SK-N-SH treated with all-trans-retinoic acid at 6 μM for 48 hours (cell line): ENCODE results near the gene ARL15.

Experiments used
- ATAC-seq: fragments of 200-7000 bp; cut with Tn5 transposase; 3 replicates; pipeline ENCODE4 v1.9.1; 2020; ENCODE audit warnings: mild to moderate bottlenecking, moderate library complexity
- ARNTL ChIP-seq: fragments of 450-650 bp; formaldehyde crosslinking; IDR thresholded peaks from 2 replicates; pipeline ENCODE4 v1.5.0; 2020; ENCODE audit warnings: low read depth, mild to moderate bottlenecking, moderate library complexity, borderline replicate concordance
- BACH2 ChIP-seq: fragments of 250-450 bp; sonication (Bioruptor Pico); IDR thresholded peaks from 2 replicates; pipeline ENCODE4 v1.9.0; 2021; ENCODE audit warnings: mild to moderate bottlenecking, borderline replicate concordance
- CSDC2 ChIP-seq: fragments of 250-450 bp; sonication (Bioruptor Pico); IDR thresholded peaks from 2 replicates; pipeline ENCODE4 v1.5.0; 2020; ENCODE audit warnings: mild to moderate bottlenecking, moderate library complexity
- ESRRG ChIP-seq: fragments of 250-450 bp; sonication (Bioruptor Pico); IDR thresholded peaks from 2 replicates; pipeline ENCODE4 v1.6.1; 2021; ENCODE audit warnings: mild to moderate bottlenecking
- GLIS3 ChIP-seq: fragments of 250-450 bp; sonication (Bioruptor Pico); IDR thresholded peaks from 2 replicates; pipeline ENCODE4 v1.5.0; 2020; ENCODE audit warnings: mild to moderate bottlenecking, moderate library complexity
- ISL1 ChIP-seq: fragments of 250-450 bp; sonication (Bioruptor Pico); IDR thresholded peaks from 2 replicates; pipeline ENCODE4 v2.1.2; 2022; ENCODE audit warnings: mild to moderate bottlenecking, moderate library complexity
- PPARA ChIP-seq: fragments of 250-450 bp; sonication (Bioruptor Pico); IDR thresholded peaks from 2 replicates; pipeline ENCODE4 v1.5.0; 2020; ENCODE audit warnings: mild to moderate bottlenecking, borderline replicate concordance
- RARB ChIP-seq: fragments of 250-450 bp; sonication (Bioruptor Pico); IDR thresholded peaks from 2 replicates; pipeline ENCODE4 v1.8.0; 2021; ENCODE audit warnings: mild to moderate bottlenecking, moderate library complexity
- SNAI2 ChIP-seq: fragments of 250-450 bp; sonication (Bioruptor Pico); IDR thresholded peaks from 2 replicates; pipeline ENCODE4 v1.5.0; 2020; ENCODE audit warnings: mild to moderate bottlenecking, moderate library complexity
- TCF4 ChIP-seq: fragments of 250-450 bp; sonication (Bioruptor Pico); IDR thresholded peaks from 2 replicates; pipeline ENCODE4 v1.8.0; 2021; ENCODE audit warnings: mild to moderate bottlenecking, moderate library complexity, borderline replicate concordance
- TOX ChIP-seq: fragments of 250-450 bp; sonication (Bioruptor Pico); IDR thresholded peaks from 2 replicates; pipeline ENCODE4 v1.8.0; 2021; ENCODE audit warnings: mild to moderate bottlenecking, moderate library complexity, borderline replicate concordance
- ZC3H10 ChIP-seq: fragments of 250-450 bp; sonication (Bioruptor Pico); IDR thresholded peaks from 2 replicates; pipeline ENCODE4 v1.5.1; 2021; ENCODE audit warnings: mild to moderate bottlenecking, moderate library complexity
- ZFP3 ChIP-seq: fragments of 250-450 bp; sonication (Bioruptor Pico); IDR thresholded peaks from 2 replicates; pipeline ENCODE4 v1.5.0; 2020; ENCODE audit warnings: mild to moderate bottlenecking, moderate library complexity
- ZNF565 ChIP-seq: fragments of 450-650 bp; formaldehyde crosslinking; conservative IDR thresholded peaks from 2 replicates; pipeline ENCODE4 v1.5.0; 2020; ENCODE audit warnings: low read depth, mild to moderate bottlenecking, moderate library complexity
- ZNF70 ChIP-seq: fragments of 450-650 bp; formaldehyde crosslinking; IDR thresholded peaks from 2 replicates; pipeline ENCODE4 v1.5.0; 2020; ENCODE audit warnings: mild to moderate bottlenecking, moderate library complexity
- ZNF8 ChIP-seq: fragments of 450-650 bp; formaldehyde crosslinking; IDR thresholded peaks from 2 replicates; pipeline ENCODE4 v1.5.0; 2020; ENCODE audit warnings: mild to moderate bottlenecking, moderate library complexity
- TF ChIP-seq, protein P1 (sequence below): fragments of 250-450 bp; sonication (Bioruptor Pico); IDR thresholded peaks from 2 replicates; pipeline ENCODE4 v1.5.0; 2020; ENCODE audit warnings: mild to moderate bottlenecking, moderate library complexity
- TF ChIP-seq, protein P2 (sequence below): fragments of 250-450 bp; sonication (Bioruptor Pico); IDR thresholded peaks from 2 replicates; pipeline ENCODE4 v1.5.1; 2021; ENCODE audit warnings: mild to moderate bottlenecking, moderate library complexity
- TF ChIP-seq, protein P3 (sequence below): fragments of 250-450 bp; sonication (Bioruptor Pico); IDR thresholded peaks from 2 replicates; pipeline ENCODE4 v1.5.1; 2020; ENCODE audit warnings: low read depth, mild to moderate bottlenecking, moderate library complexity
- TF ChIP-seq, protein P4 (sequence below): fragments of 250-450 bp; sonication (Bioruptor Pico); IDR thresholded peaks from 2 replicates; pipeline ENCODE4 v1.8.0; 2020; ENCODE audit warnings: mild to moderate bottlenecking, moderate library complexity, borderline replicate concordance
- TF ChIP-seq, protein P5 (sequence below): fragments of 250-450 bp; sonication (Bioruptor Pico); IDR thresholded peaks from 2 replicates; pipeline ENCODE4 v1.8.0; 2021; ENCODE audit warnings: low read depth, mild to moderate bottlenecking, moderate library complexity, borderline replicate concordance

Gene ARL15

DNA sequence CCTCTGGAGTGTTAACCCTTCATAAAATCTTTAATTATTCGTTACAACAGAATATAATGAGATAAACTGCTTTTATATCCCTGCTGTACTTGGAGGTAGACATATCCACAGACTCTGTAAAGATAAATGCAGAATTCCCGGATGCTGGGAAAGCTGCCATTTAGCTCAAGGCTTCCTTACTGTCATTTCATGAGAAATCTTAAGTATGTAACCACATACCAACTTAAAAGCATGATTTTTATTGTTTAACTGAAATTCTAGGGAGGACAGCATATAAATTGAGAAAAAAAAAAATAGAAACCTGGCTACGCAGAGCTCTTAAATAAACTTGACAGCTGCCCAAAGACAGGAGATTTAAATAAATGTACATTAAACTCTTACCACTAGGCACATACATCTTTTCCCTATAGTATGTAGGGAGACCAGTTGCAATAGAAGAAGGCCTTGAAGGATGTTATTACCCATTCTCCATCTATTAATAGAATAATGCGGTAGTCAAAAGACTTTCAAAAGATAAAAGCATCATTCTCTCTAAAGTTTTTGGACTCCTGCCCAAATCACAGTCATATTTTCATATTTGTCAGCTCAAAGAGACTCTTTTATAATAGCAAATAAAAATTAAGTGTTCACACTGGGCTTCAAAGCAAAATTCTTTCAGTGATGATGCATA is 376.1 kb downstream of the ARL15 start:
- TF ChIP-seq ISL1 (CRISPR knock-in tag) (peak; percentile 37), TOX (CRISPR knock-in tag) (no peak)
- TF ChIP-seq, all 23 proteins: peak for 1
- peak; percentile 67 for ATAC-seq

DNA sequence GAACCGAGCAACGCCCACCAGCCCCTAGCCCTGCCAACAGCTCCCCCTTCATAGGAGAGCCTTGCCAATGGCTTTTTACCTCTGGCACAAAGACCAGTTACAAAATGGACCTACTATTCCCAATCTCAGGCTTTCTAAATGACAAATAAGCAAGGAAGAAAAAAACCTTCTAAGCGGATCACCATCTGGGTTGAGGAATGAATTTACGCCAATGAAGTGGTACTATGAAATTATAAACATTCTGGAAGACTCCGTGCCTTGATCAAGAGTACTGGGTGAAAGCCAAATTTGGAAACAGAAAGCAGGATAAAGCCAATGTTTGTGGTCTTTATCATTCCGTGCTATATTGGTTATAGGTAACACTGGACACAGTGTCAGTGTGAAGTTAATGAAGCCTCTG is 378.0 kb downstream of the ARL15 start:
- no peak for ATAC-seq
- no peak for TF ChIP-seq SNAI2 (CRISPR knock-in tag)
- no peak for TF ChIP-seq TCF4 (CRISPR knock-in tag)
- no peak for TF ChIP-seq ZNF8 (CRISPR knock-in tag)
- TF ChIP-seq ZNF70 (CRISPR knock-in tag): no peak
- no peak for TF ChIP-seq ARNTL
- TF ChIP-seq, protein P1, sequence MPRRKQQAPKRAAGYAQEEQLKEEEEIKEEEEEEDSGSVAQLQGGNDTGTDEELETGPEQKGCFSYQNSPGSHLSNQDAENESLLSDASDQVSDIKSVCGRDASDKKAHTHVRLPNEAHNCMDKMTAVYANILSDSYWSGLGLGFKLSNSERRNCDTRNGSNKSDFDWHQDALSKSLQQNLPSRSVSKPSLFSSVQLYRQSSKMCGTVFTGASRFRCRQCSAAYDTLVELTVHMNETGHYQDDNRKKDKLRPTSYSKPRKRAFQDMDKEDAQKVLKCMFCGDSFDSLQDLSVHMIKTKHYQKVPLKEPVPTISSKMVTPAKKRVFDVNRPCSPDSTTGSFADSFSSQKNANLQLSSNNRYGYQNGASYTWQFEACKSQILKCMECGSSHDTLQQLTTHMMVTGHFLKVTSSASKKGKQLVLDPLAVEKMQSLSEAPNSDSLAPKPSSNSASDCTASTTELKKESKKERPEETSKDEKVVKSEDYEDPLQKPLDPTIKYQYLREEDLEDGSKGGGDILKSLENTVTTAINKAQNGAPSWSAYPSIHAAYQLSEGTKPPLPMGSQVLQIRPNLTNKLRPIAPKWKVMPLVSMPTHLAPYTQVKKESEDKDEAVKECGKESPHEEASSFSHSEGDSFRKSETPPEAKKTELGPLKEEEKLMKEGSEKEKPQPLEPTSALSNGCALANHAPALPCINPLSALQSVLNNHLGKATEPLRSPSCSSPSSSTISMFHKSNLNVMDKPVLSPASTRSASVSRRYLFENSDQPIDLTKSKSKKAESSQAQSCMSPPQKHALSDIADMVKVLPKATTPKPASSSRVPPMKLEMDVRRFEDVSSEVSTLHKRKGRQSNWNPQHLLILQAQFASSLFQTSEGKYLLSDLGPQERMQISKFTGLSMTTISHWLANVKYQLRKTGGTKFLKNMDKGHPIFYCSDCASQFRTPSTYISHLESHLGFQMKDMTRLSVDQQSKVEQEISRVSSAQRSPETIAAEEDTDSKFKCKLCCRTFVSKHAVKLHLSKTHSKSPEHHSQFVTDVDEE (CRISPR knock-in tag): no peak
- TF ChIP-seq, protein P2, sequence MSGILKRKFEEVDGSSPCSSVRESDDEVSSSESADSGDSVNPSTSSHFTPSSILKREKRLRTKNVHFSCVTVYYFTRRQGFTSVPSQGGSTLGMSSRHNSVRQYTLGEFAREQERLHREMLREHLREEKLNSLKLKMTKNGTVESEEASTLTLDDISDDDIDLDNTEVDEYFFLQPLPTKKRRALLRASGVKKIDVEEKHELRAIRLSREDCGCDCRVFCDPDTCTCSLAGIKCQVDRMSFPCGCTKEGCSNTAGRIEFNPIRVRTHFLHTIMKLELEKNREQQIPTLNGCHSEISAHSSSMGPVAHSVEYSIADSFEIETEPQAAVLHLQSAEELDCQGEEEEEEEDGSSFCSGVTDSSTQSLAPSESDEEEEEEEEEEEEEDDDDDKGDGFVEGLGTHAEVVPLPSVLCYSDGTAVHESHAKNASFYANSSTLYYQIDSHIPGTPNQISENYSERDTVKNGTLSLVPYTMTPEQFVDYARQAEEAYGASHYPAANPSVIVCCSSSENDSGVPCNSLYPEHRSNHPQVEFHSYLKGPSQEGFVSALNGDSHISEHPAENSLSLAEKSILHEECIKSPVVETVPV (CRISPR knock-in tag): no peak
- TF ChIP-seq TOX (CRISPR knock-in tag): no peak
- no peak for TF ChIP-seq ZFP3
- TF ChIP-seq, protein P3, sequence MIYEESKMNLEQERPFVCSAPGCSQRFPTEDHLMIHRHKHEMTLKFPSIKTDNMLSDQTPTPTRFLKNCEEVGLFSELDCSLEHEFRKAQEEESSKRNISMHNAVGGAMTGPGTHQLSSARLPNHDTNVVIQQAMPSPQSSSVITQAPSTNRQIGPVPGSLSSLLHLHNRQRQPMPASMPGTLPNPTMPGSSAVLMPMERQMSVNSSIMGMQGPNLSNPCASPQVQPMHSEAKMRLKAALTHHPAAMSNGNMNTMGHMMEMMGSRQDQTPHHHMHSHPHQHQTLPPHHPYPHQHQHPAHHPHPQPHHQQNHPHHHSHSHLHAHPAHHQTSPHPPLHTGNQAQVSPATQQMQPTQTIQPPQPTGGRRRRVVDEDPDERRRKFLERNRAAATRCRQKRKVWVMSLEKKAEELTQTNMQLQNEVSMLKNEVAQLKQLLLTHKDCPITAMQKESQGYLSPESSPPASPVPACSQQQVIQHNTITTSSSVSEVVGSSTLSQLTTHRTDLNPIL (CRISPR knock-in tag): no peak
- TF ChIP-seq ESRRG (CRISPR knock-in tag): no peak
- TF ChIP-seq, protein P4, sequence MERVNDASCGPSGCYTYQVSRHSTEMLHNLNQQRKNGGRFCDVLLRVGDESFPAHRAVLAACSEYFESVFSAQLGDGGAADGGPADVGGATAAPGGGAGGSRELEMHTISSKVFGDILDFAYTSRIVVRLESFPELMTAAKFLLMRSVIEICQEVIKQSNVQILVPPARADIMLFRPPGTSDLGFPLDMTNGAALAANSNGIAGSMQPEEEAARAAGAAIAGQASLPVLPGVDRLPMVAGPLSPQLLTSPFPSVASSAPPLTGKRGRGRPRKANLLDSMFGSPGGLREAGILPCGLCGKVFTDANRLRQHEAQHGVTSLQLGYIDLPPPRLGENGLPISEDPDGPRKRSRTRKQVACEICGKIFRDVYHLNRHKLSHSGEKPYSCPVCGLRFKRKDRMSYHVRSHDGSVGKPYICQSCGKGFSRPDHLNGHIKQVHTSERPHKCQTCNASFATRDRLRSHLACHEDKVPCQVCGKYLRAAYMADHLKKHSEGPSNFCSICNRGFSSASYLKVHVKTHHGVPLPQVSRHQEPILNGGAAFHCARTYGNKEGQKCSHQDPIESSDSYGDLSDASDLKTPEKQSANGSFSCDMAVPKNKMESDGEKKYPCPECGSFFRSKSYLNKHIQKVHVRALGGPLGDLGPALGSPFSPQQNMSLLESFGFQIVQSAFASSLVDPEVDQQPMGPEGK (CRISPR knock-in tag): no peak
- no peak for TF ChIP-seq CSDC2
- TF ChIP-seq GLIS3 (CRISPR knock-in tag): no peak
- no peak for TF ChIP-seq RARB (CRISPR knock-in tag)
- TF ChIP-seq ZNF565 (CRISPR knock-in tag): no peak

DNA sequence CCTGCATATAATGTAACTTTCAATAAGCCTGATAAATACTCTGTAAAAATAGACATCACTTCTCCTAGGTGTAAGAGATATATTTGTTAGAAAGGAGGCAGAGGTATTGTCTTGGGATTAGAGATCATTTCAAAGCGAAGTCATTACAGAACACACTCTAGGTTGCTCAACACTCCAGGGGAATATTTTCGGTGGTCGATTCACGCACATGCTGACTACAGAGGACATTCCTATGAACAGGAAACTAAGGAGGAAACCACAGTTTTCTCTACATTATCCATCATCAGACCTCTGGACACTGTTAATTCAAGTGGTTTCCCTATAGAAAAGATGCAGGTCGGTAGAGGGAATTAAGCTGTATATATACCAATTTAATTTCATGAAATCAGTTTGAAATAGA is 379.9 kb downstream of the ARL15 start:
- no peak for ATAC-seq
- TF ChIP-seq ZNF70 (CRISPR knock-in tag): no peak
- TF ChIP-seq ESRRG (CRISPR knock-in tag): no peak
- no peak for TF ChIP-seq ZNF565 (CRISPR knock-in tag)
- TF ChIP-seq, protein P2 (CRISPR knock-in tag): no peak
- no peak for TF ChIP-seq BACH2 (CRISPR knock-in tag)
- TF ChIP-seq ZNF8 (CRISPR knock-in tag): no peak
- TF ChIP-seq GLIS3 (CRISPR knock-in tag): no peak
- no peak for TF ChIP-seq ZC3H10 (CRISPR knock-in tag)
- TF ChIP-seq PPARA (CRISPR knock-in tag): no peak
- TF ChIP-seq, protein P5, sequence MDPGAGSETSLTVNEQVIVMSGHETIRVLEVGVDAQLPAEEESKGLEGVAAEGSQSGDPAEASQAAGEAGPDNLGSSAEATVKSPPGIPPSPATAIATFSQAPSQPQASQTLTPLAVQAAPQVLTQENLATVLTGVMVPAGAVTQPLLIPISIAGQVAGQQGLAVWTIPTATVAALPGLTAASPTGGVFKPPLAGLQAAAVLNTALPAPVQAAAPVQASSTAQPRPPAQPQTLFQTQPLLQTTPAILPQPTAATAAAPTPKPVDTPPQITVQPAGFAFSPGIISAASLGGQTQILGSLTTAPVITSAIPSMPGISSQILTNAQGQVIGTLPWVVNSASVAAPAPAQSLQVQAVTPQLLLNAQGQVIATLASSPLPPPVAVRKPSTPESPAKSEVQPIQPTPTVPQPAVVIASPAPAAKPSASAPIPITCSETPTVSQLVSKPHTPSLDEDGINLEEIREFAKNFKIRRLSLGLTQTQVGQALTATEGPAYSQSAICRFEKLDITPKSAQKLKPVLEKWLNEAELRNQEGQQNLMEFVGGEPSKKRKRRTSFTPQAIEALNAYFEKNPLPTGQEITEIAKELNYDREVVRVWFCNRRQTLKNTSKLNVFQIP: no peak
- no peak for TF ChIP-seq CSDC2
- TF ChIP-seq TCF4 (CRISPR knock-in tag): no peak
- TF ChIP-seq ARNTL: no peak
- TF ChIP-seq, protein P4 (CRISPR knock-in tag): no peak
- no peak for TF ChIP-seq SNAI2 (CRISPR knock-in tag)
- TF ChIP-seq, protein P3 (CRISPR knock-in tag): no peak
- TF ChIP-seq ISL1 (CRISPR knock-in tag): no peak
- TF ChIP-seq ZFP3: no peak
